WTC11 (cell line): ENCODE data around the gene AGER. TPM values are rescaled to one million over a fixed set of nuclear protein-coding genes. Genes with fewer than 3 reads are reported as not detected.

Experiments
- ATAC-seq: fragments of 200-7000 bp; cut with Tn5 transposase; 2 replicates; pipeline ENCODE4 v1.10.0; 2021; ENCODE audit warnings: mild to moderate bottlenecking, moderate library complexity
- CTCF ChIA-PET: fragments of 300-600 bp; sonication (Branson Sonifier 250); formaldehyde crosslinking; loops from one replicate; lab custom pipeline; 2021; ENCODE audit warnings: antibody characterized with exemption; lab: Charles Lee
- POLR2A ChIA-PET: fragments of 350-600 bp; sonication (Branson Sonifier 250); formaldehyde crosslinking; loops from one replicate; lab custom pipeline; 2021; ENCODE audit warnings: antibody characterized with exemption; lab: Charles Lee
- DNase-seq: peaks from one replicate; pipeline ENCODE4 v3.0.0; 2021; ENCODE audit warnings: low spot score
- H3K27ac Mint-ChIP-seq: 2 replicates; pipeline ENCODE4 v1.8.0; 2021; ENCODE audit warnings: mixed read lengths
- H3K27me3 Mint-ChIP-seq: 2 replicates; pipeline ENCODE4 v1.8.0; 2021; ENCODE audit warnings: low read depth, mild to moderate bottlenecking, moderate library complexity, mixed read lengths
- H3K36me3 Mint-ChIP-seq: 2 replicates; pipeline ENCODE4 v1.8.0; 2021; ENCODE audit warnings: mixed read lengths
- H3K4me1 Mint-ChIP-seq: 2 replicates; pipeline ENCODE4 v1.8.0; 2022; ENCODE audit warnings: mixed read lengths
- H3K4me3 Mint-ChIP-seq: 2 replicates; pipeline ENCODE4 v1.8.0; 2021; ENCODE audit warnings: mild to moderate bottlenecking, moderate library complexity, mixed read lengths
- H3K9me3 Mint-ChIP-seq: 2 replicates; pipeline ENCODE4 v1.8.0; 2021; ENCODE audit warnings: mixed read lengths
- ATF2 ChIP-seq: sonication (generic); formaldehyde crosslinking; IDR thresholded peaks from 2 replicates; pipeline ENCODE4 v1.8.1; 2022; ENCODE audit warnings: low read depth, missing genetic modification reagents, borderline replicate concordance
- ELF4 ChIP-seq: sonication (generic); formaldehyde crosslinking; IDR thresholded peaks from 2 replicates; pipeline ENCODE4 v1.8.1; 2022; ENCODE audit warnings: low read depth, mild to moderate bottlenecking, moderate library complexity, missing genetic modification reagents
- FOXJ3 ChIP-seq: sonication (generic); formaldehyde crosslinking; IDR thresholded peaks from 2 replicates; pipeline ENCODE4 v1.9.0; 2021; ENCODE audit warnings: missing genetic modification reagents, mild to moderate bottlenecking, borderline replicate concordance
- GRHL2 ChIP-seq: fragments of 250-450 bp; sonication (Bioruptor Pico); IDR thresholded peaks from 2 replicates; pipeline ENCODE4 v1.8.0; 2022; ENCODE audit warnings: mild to moderate bottlenecking, moderate library complexity; ENCODE audit not compliant: insufficient replicate concordance, severe bottlenecking
- MAX ChIP-seq: sonication (generic); formaldehyde crosslinking; IDR thresholded peaks from 2 replicates; pipeline ENCODE4 v1.8.0; 2022; ENCODE audit warnings: mild to moderate bottlenecking, missing genetic modification reagents
- MLX ChIP-seq: sonication (generic); formaldehyde crosslinking; IDR thresholded peaks from 2 replicates; pipeline ENCODE4 v1.8.1; 2023; ENCODE audit warnings: mild to moderate bottlenecking, missing genetic modification reagents, moderate library complexity
- PREB ChIP-seq: sonication (generic); formaldehyde crosslinking; IDR thresholded peaks from 2 replicates; pipeline ENCODE4 v1.8.1; 2022; ENCODE audit warnings: mild to moderate bottlenecking, missing genetic modification reagents, moderate library complexity, borderline replicate concordance
- RELA ChIP-seq: sonication (generic); formaldehyde crosslinking; IDR thresholded peaks from 2 replicates; pipeline ENCODE4 v1.8.1; 2022; ENCODE audit warnings: missing genetic modification reagents, mild to moderate bottlenecking, borderline replicate concordance
- ZNF281 ChIP-seq: sonication (generic); formaldehyde crosslinking; IDR thresholded peaks from 2 replicates; pipeline ENCODE4 v1.8.0; 2023; ENCODE audit warnings: mild to moderate bottlenecking, missing genetic modification reagents
- ZNF671 ChIP-seq: fragments of 250-450 bp; sonication (Bioruptor Pico); IDR thresholded peaks from 2 replicates; pipeline ENCODE4 v1.8.0; 2021; ENCODE audit warnings: mild to moderate bottlenecking
- total RNA-seq: library from RNA; stranded (reverse); gene quantifications from 3 replicates; pipeline ENCODE4 v1.2.3, GENCODE V29; 2021
- TF ChIP-seq, protein P1 (sequence below): fragments of 250-450 bp; sonication (Bioruptor Pico); conservative IDR thresholded peaks from 2 replicates; pipeline ENCODE4 v1.9.0; 2021; ENCODE audit warnings: mild to moderate bottlenecking
- TF ChIP-seq, protein P2 (sequence below): sonication (generic); formaldehyde crosslinking; IDR thresholded peaks from 2 replicates; pipeline ENCODE4 v1.8.1; 2023; ENCODE audit warnings: mild to moderate bottlenecking, missing genetic modification reagents, borderline replicate concordance
- TF ChIP-seq, protein P3 (sequence below): fragments of 250-450 bp; sonication (Bioruptor Pico); IDR thresholded peaks from 2 replicates; pipeline ENCODE4 v1.9.0; 2021; ENCODE audit warnings: mild to moderate bottlenecking
- TF ChIP-seq, protein P4 (sequence below): sonication (generic); formaldehyde crosslinking; IDR thresholded peaks from 2 replicates; pipeline ENCODE4 v1.8.0; 2023; ENCODE audit warnings: missing genetic modification reagents, mild to moderate bottlenecking, borderline replicate concordance

The AGER gene
- total RNA-seq, 1 experiment from 2014 or later, result 18.1 TPM

- Mint-ChIP-seq H3K4me1 (peaks cover 2% of the 10 kb centered on the region), H3K27me3 (peaks cover 3% of the 10 kb centered on the region), H3K36me3 (no peaks in the 10 kb centered on the region), H3K9me3 (peaks cover 7% of the 10 kb centered on the region; the same call in 1 of the 2 replicates), H3K4me3 (no peak overlapping the region), H3K27ac (no peak overlapping the region)
- ChIA-PET CTCF (no interaction called here), POLR2A (no interaction called here)
- DNase-seq, result no peak
- ATAC-seq, result no peak
- no peak for TF ChIP-seq MLX (CRISPR knock-in tag)
- TF ChIP-seq PREB (CRISPR knock-in tag), result no peak
- TF ChIP-seq ZNF671 (CRISPR knock-in tag), result no peak
- TF ChIP-seq, protein P1, sequence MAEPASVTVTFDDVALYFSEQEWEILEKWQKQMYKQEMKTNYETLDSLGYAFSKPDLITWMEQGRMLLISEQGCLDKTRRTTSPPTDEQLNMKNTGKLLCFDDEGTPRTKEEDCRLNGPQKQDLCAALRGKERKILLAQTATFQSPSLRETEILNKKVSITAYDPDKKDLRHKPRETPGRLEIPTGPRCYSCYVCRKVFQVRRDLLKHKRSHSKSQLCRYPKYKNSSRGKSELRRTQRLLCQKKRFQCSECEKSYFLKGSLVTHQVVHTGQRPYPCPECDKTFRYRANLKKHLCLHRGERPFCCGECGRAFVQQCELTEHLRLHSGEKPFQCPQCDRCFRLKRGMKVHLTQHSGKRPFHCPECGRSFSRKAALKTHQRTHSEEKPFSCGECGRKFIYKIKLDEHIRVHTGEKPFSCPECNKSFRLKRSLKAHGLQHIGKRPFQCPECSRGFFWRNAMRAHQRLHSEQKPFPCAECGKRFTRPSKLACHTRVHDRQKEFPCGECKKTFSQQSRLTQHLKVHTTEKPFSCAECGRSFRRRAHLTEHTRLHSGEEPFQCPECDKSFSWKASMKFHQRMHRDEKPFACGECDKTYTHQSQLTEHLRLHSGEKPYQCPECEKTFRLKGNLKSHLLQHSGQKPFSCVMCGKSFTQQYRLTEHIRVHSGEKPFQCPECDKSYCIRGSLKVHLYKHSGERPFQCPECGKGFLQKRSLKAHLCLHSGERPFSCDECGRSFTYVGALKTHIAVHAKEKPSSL (CRISPR knock-in tag), result no peak
- no peak for TF ChIP-seq FOXJ3 (CRISPR knock-in tag)
- no peak for TF ChIP-seq ATF2 (CRISPR knock-in tag)
- TF ChIP-seq ELF4 (CRISPR knock-in tag), result no peak
- TF ChIP-seq MAX, result no peak
- no peak for TF ChIP-seq GRHL2 (CRISPR knock-in tag)
- TF ChIP-seq, protein P2, sequence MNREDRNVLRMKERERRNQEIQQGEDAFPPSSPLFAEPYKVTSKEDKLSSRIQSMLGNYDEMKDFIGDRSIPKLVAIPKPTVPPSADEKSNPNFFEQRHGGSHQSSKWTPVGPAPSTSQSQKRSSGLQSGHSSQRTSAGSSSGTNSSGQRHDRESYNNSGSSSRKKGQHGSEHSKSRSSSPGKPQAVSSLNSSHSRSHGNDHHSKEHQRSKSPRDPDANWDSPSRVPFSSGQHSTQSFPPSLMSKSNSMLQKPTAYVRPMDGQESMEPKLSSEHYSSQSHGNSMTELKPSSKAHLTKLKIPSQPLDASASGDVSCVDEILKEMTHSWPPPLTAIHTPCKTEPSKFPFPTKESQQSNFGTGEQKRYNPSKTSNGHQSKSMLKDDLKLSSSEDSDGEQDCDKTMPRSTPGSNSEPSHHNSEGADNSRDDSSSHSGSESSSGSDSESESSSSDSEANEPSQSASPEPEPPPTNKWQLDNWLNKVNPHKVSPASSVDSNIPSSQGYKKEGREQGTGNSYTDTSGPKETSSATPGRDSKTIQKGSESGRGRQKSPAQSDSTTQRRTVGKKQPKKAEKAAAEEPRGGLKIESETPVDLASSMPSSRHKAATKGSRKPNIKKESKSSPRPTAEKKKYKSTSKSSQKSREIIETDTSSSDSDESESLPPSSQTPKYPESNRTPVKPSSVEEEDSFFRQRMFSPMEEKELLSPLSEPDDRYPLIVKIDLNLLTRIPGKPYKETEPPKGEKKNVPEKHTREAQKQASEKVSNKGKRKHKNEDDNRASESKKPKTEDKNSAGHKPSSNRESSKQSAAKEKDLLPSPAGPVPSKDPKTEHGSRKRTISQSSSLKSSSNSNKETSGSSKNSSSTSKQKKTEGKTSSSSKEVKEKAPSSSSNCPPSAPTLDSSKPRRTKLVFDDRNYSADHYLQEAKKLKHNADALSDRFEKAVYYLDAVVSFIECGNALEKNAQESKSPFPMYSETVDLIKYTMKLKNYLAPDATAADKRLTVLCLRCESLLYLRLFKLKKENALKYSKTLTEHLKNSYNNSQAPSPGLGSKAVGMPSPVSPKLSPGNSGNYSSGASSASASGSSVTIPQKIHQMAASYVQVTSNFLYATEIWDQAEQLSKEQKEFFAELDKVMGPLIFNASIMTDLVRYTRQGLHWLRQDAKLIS (CRISPR knock-in tag), result no peak
- TF ChIP-seq, protein P3, sequence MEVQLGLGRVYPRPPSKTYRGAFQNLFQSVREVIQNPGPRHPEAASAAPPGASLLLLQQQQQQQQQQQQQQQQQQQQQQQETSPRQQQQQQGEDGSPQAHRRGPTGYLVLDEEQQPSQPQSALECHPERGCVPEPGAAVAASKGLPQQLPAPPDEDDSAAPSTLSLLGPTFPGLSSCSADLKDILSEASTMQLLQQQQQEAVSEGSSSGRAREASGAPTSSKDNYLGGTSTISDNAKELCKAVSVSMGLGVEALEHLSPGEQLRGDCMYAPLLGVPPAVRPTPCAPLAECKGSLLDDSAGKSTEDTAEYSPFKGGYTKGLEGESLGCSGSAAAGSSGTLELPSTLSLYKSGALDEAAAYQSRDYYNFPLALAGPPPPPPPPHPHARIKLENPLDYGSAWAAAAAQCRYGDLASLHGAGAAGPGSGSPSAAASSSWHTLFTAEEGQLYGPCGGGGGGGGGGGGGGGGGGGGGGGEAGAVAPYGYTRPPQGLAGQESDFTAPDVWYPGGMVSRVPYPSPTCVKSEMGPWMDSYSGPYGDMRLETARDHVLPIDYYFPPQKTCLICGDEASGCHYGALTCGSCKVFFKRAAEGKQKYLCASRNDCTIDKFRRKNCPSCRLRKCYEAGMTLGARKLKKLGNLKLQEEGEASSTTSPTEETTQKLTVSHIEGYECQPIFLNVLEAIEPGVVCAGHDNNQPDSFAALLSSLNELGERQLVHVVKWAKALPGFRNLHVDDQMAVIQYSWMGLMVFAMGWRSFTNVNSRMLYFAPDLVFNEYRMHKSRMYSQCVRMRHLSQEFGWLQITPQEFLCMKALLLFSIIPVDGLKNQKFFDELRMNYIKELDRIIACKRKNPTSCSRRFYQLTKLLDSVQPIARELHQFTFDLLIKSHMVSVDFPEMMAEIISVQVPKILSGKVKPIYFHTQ (CRISPR knock-in tag), result no peak
- no peak for TF ChIP-seq ZNF281 (CRISPR knock-in tag)
- no peak for TF ChIP-seq RELA (CRISPR knock-in tag)
- TF ChIP-seq, protein P4, sequence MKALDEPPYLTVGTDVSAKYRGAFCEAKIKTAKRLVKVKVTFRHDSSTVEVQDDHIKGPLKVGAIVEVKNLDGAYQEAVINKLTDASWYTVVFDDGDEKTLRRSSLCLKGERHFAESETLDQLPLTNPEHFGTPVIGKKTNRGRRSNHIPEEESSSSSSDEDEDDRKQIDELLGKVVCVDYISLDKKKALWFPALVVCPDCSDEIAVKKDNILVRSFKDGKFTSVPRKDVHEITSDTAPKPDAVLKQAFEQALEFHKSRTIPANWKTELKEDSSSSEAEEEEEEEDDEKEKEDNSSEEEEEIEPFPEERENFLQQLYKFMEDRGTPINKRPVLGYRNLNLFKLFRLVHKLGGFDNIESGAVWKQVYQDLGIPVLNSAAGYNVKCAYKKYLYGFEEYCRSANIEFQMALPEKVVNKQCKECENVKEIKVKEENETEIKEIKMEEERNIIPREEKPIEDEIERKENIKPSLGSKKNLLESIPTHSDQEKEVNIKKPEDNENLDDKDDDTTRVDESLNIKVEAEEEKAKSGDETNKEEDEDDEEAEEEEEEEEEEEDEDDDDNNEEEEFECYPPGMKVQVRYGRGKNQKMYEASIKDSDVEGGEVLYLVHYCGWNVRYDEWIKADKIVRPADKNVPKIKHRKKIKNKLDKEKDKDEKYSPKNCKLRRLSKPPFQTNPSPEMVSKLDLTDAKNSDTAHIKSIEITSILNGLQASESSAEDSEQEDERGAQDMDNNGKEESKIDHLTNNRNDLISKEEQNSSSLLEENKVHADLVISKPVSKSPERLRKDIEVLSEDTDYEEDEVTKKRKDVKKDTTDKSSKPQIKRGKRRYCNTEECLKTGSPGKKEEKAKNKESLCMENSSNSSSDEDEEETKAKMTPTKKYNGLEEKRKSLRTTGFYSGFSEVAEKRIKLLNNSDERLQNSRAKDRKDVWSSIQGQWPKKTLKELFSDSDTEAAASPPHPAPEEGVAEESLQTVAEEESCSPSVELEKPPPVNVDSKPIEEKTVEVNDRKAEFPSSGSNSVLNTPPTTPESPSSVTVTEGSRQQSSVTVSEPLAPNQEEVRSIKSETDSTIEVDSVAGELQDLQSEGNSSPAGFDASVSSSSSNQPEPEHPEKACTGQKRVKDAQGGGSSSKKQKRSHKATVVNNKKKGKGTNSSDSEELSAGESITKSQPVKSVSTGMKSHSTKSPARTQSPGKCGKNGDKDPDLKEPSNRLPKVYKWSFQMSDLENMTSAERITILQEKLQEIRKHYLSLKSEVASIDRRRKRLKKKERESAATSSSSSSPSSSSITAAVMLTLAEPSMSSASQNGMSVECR, result no peak
Observed at GRCh38 chr6:32202186-32202585, 18.1 kb upstream of the AGER start.
